H1 (cell line): ENCODE data around the gene SIGLEC15. TPM values are rescaled to one million over a fixed set of nuclear protein-coding genes. Genes with fewer than 3 reads are reported as not detected.
A peak's percentile ranks its signal among the peaks of the same experiment; 100 is the strongest.

Experiments used
- ASH2L ChIP-seq: fragments of 200-600, 300-600 bp; sonication (generic); IDR thresholded peaks from one replicate; pipeline ENCODE4 v1.7.1; 2017; ENCODE audit warnings: low read length
- RAD21 ChIP-seq, 2 experiments: IDR thresholded peaks in 1 of 2; conservative IDR thresholded peaks in 1 of 2; 2 replicates each; pipeline ENCODE4 v1.6.1; 2011; ENCODE audit warnings: low read depth in 2 of 2, low read length in 2 of 2, improper control_type of control experiment in 1 of 2, inconsistent platforms in 1 of 2, mild to moderate bottlenecking in 1 of 2, moderate library complexity in 1 of 2
- TCF12 ChIP-seq: IDR thresholded peaks from 2 replicates; pipeline ENCODE4 v1.6.1; 2011; ENCODE audit warnings: low read depth, mild to moderate bottlenecking, low read length
- polyA plus RNA-seq, 7 experiments: library from polyadenylated mRNA; depleted of rRNA in 3 of 7; stranded (reverse) in 5 of 7; unstranded in 2 of 7; fragments of >200 nt in 5 of 7; fragments of 200-250 nt in 2 of 7; gene quantifications; 1 replicate in 5 of 7; 2 replicates in 1 of 7; 4 replicates in 1 of 7; pipeline versions ENCODE4 v1.2.1 to v1.2.3, GENCODE V29; 2011 to 2013; ENCODE audit warnings: missing spikeins in 2 of 7, mixed read lengths in 2 of 7
- total RNA-seq: library from RNA; stranded (reverse); fragmentation: NEBNext Ultra II Directional; extraction: Animal tissue kit (Norgen Biotek cat#: 25700); gene quantifications from 2 replicates; pipeline ENCODE4 v1.2.1, GENCODE V29; 2021

The SIGLEC15 gene
- total and polyA plus RNA-seq, 2 of the 8 experiments (the other 6 are each of a cell fraction or from before 2014, with no cell fraction given): 0.20 to 0.37 TPM

DNA sequence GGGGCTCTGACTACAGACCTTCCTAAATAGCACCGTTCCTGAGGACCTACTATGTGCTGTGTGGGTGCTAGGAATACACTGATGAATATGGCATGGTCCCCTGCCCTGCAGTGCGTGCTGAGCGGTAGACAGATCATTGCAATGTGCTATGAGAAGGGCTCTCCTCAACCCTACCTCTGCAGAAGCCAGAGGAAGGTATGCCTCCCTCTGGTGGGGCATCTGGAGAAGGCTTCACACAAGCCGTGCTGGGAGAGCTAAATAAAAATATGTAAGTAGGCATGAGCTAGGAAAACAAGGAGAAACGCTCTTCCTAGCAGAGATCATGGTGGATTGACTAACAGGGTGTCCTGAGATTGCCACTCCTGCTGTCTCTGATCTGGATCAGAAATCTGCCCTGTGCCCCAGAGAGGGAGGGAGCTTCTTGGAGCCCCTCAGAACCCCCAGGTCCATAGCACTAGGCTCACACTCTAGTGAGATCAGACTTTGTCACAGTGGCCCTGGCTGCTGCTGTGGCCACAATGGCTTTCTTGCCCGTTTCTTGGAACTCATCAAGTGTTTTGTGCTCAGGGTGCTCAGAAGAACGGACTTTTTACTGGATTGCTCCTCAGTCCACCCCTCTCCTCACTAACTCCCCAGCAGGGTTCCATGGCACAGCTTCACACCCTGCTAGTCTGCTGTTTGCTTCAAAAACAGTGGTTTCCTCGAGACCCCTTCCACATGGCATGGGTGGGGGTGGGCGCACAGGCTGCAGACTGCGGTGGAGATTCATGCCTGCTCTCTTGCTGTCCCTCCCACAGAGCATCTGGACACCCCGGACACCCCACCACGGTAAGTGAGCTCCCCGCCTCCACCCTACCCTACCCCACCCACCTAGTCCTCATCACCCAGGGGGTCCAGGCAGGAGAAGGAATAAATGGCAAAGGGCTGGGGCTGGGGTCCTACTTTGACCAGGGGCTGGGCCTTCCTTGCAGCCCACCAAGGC, 14.2 kb downstream of the SIGLEC15 start (continued):
- TF ChIP-seq RAD21 (IDR thresholded peaks at IDR 0.05 in 1 of 2, conservative IDR thresholded peaks at IDR 0.05 in 1 of 2; ENCODE audit: low read depth in 2 of 2, low read length in 2 of 2) (peak; percentile 80 to 83), TCF12 (no peak), ASH2L (no peak)
